Upper lobe of left lung (tissue), 6 donors: Measurements from ENCODE around the gene CFAP221. TPM values are rescaled to one million over a fixed set of nuclear protein-coding genes. Genes with fewer than 3 reads are reported as not detected.

Experiments
- ATAC-seq, 2 donors: fragments of 200-7000 bp; cut with Tn5 transposase; one replicate each; pipeline ENCODE4 v1.9.1; 2022; ENCODE audit warnings: mild to moderate bottlenecking in 2 of 2, moderate library complexity in 2 of 2; ENCODE audit not compliant: low FRiP score in 2 of 2
- DNase-seq, 2 donors: peaks; one replicate each; pipeline ENCODE4 v3.0.0-alpha.2; 2019 to 2020
- H3K27ac ChIP-seq, 4 donors: fragments of 200-600 bp; sonication (generic); one replicate each; pipeline ENCODE4 v1.5.1; 2016 to 2019
- H3K27me3 ChIP-seq, 4 donors: fragments of 200-600 bp; sonication (generic); one replicate each; pipeline ENCODE4 v1.5.1; 2017 to 2019
- H3K36me3 ChIP-seq, 4 donors: fragments of 200-600 bp; sonication (generic); one replicate each; pipeline ENCODE4 v1.5.1; 2016 to 2019
- H3K4me1 ChIP-seq, 4 donors: fragments of 200-600 bp; sonication (generic); one replicate each; pipeline ENCODE4 v1.5.1; 2018 to 2019
- H3K4me3 ChIP-seq, 4 donors: fragments of 200-600 bp; sonication (generic); one replicate each; pipeline ENCODE4 v1.5.1; 2017 to 2019; ENCODE audit warnings: mild to moderate bottlenecking in 2 of 4, moderate library complexity in 1 of 4
- H3K9me3 ChIP-seq, 4 donors: fragments of 200-600 bp; sonication (generic); one replicate each; pipeline ENCODE4 v1.5.1; 2018 to 2019
- CTCF ChIP-seq, 6 experiments: fragments of 450-650 bp in 4 of 6; fragments of 200-600 bp in 2 of 6; sonication (generic) in 2 of 6; IDR thresholded peaks; one replicate each; pipeline ENCODE4 v1.5.1; 2016 to 2019; ENCODE audit warnings: antibody characterized with exemption in 6 of 6
- EP300 ChIP-seq, 4 donors: sonication (generic); formaldehyde crosslinking; IDR thresholded peaks; one replicate each; pipeline ENCODE4 v1.5.1; 2017; ENCODE audit warnings: antibody characterized with exemption in 4 of 4, control low read depth in 2 of 4
- POLR2A ChIP-seq, 4 donors: fragments of 450-650 bp; IDR thresholded peaks; one replicate each; pipeline ENCODE4 v1.5.1; 2016 to 2017; ENCODE audit warnings: antibody characterized with exemption in 4 of 4, mild to moderate bottlenecking in 2 of 4
- POLR2AphosphoS5 ChIP-seq, 2 donors: sonication (generic); formaldehyde crosslinking; IDR thresholded peaks; one replicate each; pipeline ENCODE4 v1.5.1; 2017; ENCODE audit warnings: antibody characterized with exemption in 2 of 2
- WGBS, 2 donors: methylation state at CpG; one replicate each; pipeline ENCODE4 v1.1.5; 2017 to 2018; 5-methylcytosine and 5-hydroxymethylcytosine counted together
- total RNA-seq, 6 donors: library from RNA; depleted of rRNA in 4 of 6; stranded (reverse); fragments of >200 nt in 4 of 6; gene quantifications; one replicate each; pipeline versions ENCODE4 v1.1.0 to v1.2.1, GENCODE V29; 2016 to 2021
- donor health status: DM: no; HTN: no; CAD: no; lungs with moderate emphysema.
- donor health status: DM: no; HTN: yes; CAD: no; lungs with severe emphysema.

Gene CFAP221
- total RNA-seq, 6 donors from 2014 or later = 13.9 to 67.5 (median 30.9) TPM

- TF ChIP-seq POLR2AphosphoS5 (IDR thresholded peaks at IDR 0.05) (no peak), CTCF (IDR thresholded peaks at IDR 0.05) (no peak), POLR2A (IDR thresholded peaks at IDR 0.05) (no peak), EP300 (IDR thresholded peaks at IDR 0.05) (no peak)
- DNase-seq (no peak), ATAC-seq (no peak)
- Histone ChIP-seq H3K36me3 (no peaks in the 10 kb centered on the region), H3K4me1 (peaks cover 0 to under 1% (median 0%) of the 10 kb centered on the region in 4 donors), H3K27me3 (no peaks in the 10 kb centered on the region), H3K9me3 (peaks cover 7 to 16% (median 11%) of the 10 kb centered on the region in 4 donors), H3K4me3 (no peak overlapping the region), H3K27ac (no peak overlapping the region)
- 56 to 70% methylated on average over 3 of the region's 3 CpGs for WGBS, 2 donors
These were observed 13.0 kb upstream of the CFAP221 start for GRCh38 chr2:119531292-119531691.

- no peaks in the 10 kb centered on the region for H3K27me3 ChIP-seq
- H3K4me3 ChIP-seq = no peak overlapping the region
- H3K36me3 ChIP-seq = no peaks in the 10 kb centered on the region
- 86 to 88% methylated on average over 1 of the region's 1 CpG for WGBS, 2 donors
- no peaks in the 10 kb centered on the region for H3K4me1 ChIP-seq
- peaks cover 7 to 16% (median 11%) of the 10 kb centered on the region in 4 donors for H3K9me3 ChIP-seq
- DNase-seq (no peak), ATAC-seq (no peak)
- H3K27ac ChIP-seq = no peak overlapping the region
- no peak for TF ChIP-seq EP300 (IDR thresholded peaks at IDR 0.05)
- TF ChIP-seq POLR2A (IDR thresholded peaks at IDR 0.05) = no peak
- TF ChIP-seq CTCF (IDR thresholded peaks at IDR 0.05) = no peak
- TF ChIP-seq POLR2AphosphoS5 (IDR thresholded peaks at IDR 0.05) = no peak
These were observed 10.7 kb upstream of the CFAP221 start for GRCh38 chr2:119533560-119533959.

GRCh38 chr2:119536211-119536610, 8.0 kb upstream of the CFAP221 start:
- Histone ChIP-seq H3K27ac (no peak overlapping the region), H3K9me3 (peaks cover 7 to 16% (median 11%) of the 10 kb centered on the region in 4 donors), H3K36me3 (no peaks in the 10 kb centered on the region), H3K27me3 (no peaks in the 10 kb centered on the region), H3K4me1 (no peaks in the 10 kb centered on the region), H3K4me3 (no peak overlapping the region)
- 70% methylated on average over 6 of the region's 6 CpGs for WGBS, 2 donors
- ATAC-seq (no peak), DNase-seq (no peak)
- TF ChIP-seq POLR2A (IDR thresholded peaks at IDR 0.05) = no peak
- no peak for TF ChIP-seq CTCF (IDR thresholded peaks at IDR 0.05)
- TF ChIP-seq EP300 (IDR thresholded peaks at IDR 0.05) = no peak
- no peak for TF ChIP-seq POLR2AphosphoS5 (IDR thresholded peaks at IDR 0.05)

GRCh38 chr2:119536707-119537106, 7.5 kb upstream of the CFAP221 start:
- Histone ChIP-seq H3K27ac (no peak overlapping the region), H3K27me3 (no peaks in the 10 kb centered on the region), H3K4me3 (no peak overlapping the region), H3K4me1 (no peaks in the 10 kb centered on the region), H3K9me3 (peaks cover 7 to 16% (median 11%) of the 10 kb centered on the region in 4 donors), H3K36me3 (no peaks in the 10 kb centered on the region)
- ATAC-seq (no peak), DNase-seq (no peak)
- TF ChIP-seq POLR2AphosphoS5 (IDR thresholded peaks at IDR 0.05) (no peak), POLR2A (IDR thresholded peaks at IDR 0.05) (no peak), CTCF (IDR thresholded peaks at IDR 0.05) (no peak), EP300 (IDR thresholded peaks at IDR 0.05) (no peak)
- WGBS, 2 donors = 67 to 78% methylated on average over 1 of the region's 1 CpG

GRCh38 chr2:119537792-119538191, 6.5 kb upstream of the CFAP221 start:
- Histone ChIP-seq H3K27ac (no peak overlapping the region), H3K27me3 (no peaks in the 10 kb centered on the region), H3K36me3 (no peaks in the 10 kb centered on the region), H3K4me1 (no peaks in the 10 kb centered on the region), H3K4me3 (no peak overlapping the region), H3K9me3 (peaks cover 6 to 14% (median 9%) of the 10 kb centered on the region in 4 donors)
- ATAC-seq (no peak), DNase-seq (no peak)
- TF ChIP-seq EP300 (IDR thresholded peaks at IDR 0.05) (no peak), CTCF (IDR thresholded peaks at IDR 0.05) (no peak), POLR2AphosphoS5 (IDR thresholded peaks at IDR 0.05) (no peak), POLR2A (IDR thresholded peaks at IDR 0.05) (no peak)
